ENCODE results near the gene CLSTN2. TPM values are rescaled to one million over a fixed set of nuclear protein-coding genes. Genes with fewer than 3 reads are reported as not detected.

The CLSTN2 gene
- total RNA-seq, 1 donor from 2014 or later = 11.8 TPM

DNA sequence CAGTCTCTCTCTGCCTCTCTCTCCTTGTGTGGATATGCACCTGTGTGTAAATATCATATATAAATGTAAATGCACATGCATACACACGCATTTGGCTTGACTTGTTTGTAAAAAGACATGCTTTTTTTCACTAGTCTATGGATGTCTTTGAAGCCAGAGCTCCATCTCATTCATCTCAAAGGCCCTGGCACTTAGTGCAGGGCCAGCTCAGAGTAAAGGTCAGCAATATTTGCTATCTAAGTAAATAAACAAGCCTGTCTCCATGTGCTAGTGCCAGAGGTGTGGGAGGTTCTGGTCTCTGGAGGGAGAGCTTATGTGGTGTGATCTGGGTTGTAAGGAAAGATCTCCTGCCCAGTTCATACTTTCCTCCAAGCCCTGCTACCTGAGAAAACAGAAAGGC, 5.6 kb downstream of the CLSTN2 start:
- FAIRE-seq = no peak
- DNase-seq (ENCODE audit: low spot score in 2 of 2) = no peak

DNA sequence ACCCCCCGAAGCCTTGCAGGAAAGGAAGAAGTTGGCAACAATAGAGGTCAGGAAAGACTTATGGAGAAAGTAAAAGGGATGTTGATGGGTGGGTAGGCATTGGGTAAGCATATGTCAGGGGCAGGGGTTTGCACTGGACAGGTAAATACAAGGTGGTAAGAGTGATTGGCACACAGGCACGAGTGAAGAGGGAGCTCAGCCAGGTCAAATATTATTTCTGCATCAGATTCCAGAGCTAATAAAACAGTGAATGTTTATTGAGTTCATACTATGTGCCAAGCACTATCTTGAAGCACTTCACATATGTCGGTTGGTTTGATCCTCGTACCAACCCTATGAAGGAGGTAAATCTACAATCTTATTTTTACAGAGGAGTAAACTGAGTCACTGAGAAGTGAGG, 6.6 kb downstream of the CLSTN2 start:
- DNase-seq (ENCODE audit: low spot score in 2 of 2) (no peak), FAIRE-seq (no peak)

DNA sequence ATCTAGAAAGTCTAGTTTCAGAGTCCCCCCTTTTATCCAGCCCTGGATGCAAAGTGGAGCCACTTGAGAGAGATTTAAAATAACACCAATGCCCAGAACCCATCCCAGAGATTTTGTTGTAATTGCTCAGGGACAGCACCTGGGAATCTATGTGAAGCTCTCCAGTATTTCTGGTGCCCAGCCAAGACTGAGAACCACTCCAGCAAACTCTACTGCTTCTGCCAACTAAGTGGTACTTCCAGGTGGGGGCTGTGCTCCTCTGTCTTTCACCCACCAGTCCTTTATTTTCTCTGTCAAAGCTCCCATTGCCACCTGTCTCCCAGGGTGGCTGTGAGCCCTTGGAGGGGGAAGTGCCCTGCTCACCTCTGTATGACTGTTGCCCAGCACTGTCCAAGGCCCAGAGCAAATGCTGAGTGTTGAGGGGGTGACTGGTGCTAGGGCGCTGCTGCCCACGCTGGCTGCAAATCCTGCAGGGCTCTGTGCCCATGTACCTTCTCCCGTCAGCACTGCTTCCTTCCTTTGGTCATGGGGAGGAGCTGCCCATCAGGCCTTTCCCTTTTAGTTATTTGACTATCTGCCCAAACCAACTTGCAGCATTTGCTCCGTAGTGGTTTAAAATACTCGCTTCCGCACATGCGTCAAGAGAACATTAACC, 9.4 kb downstream of the CLSTN2 start:
- FAIRE-seq = no peak
- no peak for DNase-seq (ENCODE audit: low spot score in 2 of 2)

DNA sequence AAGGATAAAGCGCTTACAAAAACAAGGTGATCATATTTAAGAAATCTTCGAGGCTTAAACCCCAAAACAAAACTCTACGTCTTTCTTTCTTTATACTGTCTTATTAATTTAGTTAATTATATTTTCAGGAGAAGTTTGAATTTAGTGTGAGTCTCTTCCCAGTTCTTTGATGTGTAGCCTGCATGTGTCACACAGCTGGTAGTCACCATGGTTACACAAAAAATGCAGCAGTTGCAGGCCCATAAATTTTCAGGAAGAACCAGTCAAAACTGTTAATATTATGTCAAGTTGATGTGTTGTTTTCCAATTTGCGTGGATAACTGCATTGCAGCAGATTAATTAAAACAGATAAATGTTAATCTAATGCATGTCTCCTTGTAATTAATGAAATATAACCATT, 10.4 kb downstream of the CLSTN2 start:
- no peak for FAIRE-seq
- DNase-seq (ENCODE audit: low spot score in 2 of 2) = no peak

DNA sequence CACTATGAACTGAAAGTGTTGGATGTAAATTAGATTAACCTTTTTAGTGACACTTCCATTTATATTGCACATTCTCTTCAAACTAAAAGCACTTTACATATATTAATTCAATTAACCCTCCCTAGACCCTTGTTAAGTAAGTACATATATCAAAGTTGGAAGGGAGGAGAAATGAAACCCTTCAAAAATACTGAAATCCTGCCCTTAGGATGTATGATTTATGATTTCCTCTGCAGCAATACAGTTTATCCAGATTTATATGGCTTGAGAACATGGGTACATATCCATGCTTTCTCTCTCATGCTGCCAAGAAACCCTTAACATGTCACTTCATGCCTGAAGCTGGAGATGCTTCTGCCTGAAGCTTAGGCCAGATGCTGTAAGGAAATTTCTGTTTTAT, 11.0 kb downstream of the CLSTN2 start:
- no peak for FAIRE-seq
- no peak for DNase-seq (ENCODE audit: low spot score in 2 of 2)

DNA sequence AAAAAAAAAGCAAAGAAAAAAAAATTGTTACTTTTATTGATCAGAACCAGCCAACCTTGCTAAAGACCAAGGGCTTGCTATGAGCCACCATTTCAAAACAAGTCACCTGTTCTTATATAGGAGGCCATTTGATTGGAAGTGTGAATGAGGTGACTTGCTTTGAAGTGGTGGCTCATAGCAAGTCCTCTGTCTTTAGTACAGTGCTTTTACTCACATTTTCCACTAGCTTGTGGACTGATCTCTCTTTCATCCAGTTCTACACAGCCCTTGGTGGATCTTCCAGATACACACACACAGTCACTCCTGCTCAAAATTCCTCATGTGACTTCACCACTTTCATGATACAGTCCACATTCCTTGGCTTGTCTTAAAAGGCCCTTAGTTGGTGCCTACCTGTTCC, 13.5 kb downstream of the CLSTN2 start:
- DNase-seq (ENCODE audit: low spot score in 2 of 2) (no peak), FAIRE-seq (no peak)

DNA sequence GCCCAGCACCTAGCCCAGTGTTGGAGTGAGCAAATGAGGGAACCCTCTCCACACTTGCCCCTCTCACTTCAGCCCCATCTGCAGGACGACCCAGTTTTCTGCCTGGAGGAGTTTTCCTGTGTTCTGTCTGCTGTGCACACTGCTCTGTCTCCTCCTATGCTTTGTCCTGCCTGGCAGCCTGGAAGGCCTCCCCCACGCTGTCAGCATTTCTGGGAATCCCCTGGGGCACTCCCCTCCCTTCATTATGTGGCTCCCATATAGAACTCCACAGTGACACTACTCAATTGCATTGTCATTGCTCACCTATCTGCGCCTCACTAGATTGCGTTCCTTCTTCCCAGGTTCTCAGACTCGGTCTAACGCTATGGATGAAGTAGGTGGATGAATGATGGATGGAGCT, 13.9 kb downstream of the CLSTN2 start:
- no peak for FAIRE-seq

DNA sequence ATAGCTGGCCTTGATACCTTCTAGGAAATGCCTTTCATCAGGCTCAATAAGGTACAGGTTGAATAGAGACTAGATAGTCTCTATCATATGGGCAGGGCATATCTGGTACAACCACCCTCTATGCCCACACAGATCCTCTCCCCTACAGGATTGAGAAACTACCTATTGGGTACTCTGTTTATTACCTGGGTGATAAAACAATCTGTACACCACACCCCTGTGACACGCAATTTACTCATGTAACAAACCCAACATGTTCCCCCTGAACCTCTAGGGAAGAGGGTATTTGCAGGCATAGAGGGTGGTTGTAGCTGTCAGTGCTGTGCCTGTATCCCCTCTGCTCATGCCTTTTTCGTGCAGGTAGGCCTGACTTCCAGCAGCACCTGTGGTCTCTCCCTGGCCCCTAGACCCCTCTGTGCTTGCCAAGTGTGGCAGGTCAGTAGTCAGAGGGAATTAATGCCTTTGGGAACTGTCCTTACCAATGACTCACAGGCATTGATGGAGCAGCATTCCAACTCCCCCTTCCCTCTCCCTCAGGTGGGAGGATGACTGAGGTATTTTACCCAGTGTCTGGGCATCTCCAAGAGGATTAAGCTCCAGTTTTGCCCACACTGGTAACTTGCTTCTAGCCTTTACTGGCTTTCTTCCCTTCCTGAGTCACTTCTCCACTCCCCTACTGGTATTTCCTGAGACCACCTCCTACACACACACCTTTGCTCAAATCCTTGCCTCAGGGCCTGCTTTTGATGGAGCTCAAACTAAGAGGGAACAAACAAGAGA, 18.3 kb downstream of the CLSTN2 start:
- FAIRE-seq (no peak), DNase-seq (ENCODE audit: low spot score in 2 of 2) (no peak)

More for the DNA sequence above, 13.9 kb downstream of the CLSTN2 start:
- DNase-seq (ENCODE audit: low spot score in 2 of 2) = no peak

DNA sequence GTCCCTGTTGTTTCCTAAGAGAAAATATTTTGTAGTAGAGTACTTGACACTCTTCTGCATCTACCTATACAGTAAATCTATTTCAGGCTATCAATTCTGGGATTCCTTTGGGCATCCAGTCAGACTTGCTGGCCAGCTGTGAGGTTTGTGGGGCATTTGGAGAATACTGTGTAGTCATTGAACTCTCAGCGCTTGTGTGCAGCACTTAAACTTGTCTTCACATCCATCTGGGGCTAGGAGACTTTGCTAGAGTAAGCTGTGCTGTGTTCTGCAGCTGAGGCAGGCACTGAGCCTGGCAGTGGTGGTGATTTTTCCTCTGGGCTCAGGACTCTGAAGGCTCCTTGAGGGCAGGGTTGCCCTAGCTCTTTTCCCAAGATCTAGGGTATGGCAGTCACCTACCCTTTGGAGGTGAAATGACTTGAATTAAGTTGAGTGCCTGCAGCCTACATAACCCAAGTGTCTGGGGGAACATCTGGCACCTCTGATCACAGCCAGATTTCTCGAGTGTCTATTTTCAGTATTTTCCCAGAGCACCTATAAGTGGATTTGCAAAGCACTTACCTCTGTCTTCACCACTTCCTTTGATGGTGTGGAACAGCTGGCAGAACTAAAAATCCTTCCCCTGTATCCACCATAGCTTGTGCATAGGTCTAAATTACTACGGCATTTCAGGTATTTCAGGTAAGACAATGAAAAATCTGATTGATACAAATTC, 19.3 kb downstream of the CLSTN2 start:
- DNase-seq (ENCODE audit: low spot score in 2 of 2) (no peak), FAIRE-seq (no peak)

DNA sequence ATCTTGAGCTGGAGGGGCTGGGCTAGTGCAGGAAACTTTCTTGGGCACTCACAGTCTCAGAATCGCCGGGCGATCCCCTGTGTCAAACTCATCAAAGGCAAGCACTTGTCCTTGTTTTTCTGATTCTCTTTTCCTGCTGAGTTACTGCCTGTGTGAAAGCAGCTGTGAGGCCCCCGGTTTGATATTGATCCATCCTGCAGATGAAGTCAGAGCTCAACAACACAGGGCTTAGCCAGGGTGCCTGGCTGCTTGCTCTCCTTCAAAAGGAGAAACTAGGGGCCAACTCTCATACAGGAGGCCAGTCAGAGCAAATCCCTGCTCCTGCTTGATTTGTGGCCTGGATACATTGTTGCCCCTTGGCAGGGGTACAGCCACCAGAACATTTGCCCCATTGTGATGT, 22.9 kb downstream of the CLSTN2 start:
- no peak for FAIRE-seq

DNA sequence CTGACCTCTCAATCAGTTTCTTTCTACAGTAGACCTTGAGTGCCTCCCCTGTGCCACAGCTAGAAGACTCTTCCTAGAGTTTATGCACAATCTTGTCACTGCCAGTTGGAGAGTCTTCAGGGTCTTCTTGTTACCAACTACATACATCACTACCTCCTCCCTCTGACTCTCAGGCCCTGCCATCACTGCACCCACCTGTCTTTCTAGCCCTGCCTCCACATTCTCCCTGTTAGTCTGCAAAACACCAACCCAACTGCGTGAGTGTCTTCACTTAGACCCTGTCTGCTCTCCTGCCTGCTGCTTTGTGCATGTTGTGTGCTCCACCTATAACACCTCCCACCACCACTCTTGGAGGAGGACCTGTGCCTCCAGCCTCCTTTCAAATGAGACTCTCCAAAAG, 34.4 kb downstream of the CLSTN2 start:
- DNase-seq (ENCODE audit: low spot score in 2 of 2) (no peak), FAIRE-seq (no peak)

More for the DNA sequence above, 22.9 kb downstream of the CLSTN2 start:
- DNase-seq (ENCODE audit: low spot score in 2 of 2) = no peak

DNA sequence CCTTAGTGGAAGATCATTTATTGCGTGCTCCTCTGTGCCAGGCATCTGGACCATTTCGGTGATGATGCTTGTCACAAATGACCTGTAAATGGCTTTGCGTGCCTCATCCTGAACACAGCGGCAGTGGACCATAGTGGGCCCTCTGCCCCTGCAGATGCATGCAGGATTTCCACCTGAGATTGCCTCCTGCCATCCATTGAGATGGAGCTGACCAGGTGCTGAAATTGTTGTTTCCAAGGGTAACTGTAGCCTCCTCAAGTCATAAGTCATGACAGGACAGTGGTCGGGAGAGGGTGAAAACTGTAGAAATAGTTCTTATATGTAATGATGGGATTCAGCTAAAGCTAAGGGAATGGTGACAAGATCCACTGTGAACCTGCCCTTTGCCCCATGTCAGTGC, 35.5 kb downstream of the CLSTN2 start:
- FAIRE-seq (no peak), DNase-seq (ENCODE audit: low spot score in 2 of 2) (no peak)

DNA sequence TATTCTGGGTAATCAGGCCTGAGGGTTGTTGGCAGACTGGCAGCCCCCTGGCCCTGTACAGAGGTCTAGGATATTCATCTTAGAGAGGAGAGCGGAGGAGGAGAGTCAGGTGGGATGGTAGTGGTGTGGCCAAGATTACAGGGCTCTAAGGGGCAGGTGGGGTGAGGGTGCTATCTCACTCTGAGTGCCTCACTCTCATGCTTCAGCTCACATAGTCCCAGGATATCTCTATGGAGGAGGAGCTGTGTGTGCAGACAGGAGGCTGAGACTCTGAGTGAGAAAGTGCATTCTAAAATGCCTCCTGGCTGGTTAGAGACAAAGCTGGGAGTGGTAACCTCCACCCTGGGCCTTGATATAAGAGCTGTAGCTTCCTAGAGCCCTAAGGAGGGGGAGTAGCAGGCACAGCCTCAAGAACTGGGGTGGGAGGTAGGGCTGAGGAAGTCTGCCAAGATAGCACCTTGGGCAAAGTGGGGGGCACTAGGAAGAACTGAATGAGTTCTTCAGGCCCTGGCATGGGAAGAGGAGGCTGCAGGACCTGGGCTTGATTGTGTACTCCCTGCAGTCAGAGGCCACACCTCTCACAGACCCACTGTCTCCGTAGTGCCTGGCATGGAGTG, 39.9 kb downstream of the CLSTN2 start:
- FAIRE-seq (no peak), DNase-seq (ENCODE audit: low spot score in 2 of 2) (no peak)

DNA sequence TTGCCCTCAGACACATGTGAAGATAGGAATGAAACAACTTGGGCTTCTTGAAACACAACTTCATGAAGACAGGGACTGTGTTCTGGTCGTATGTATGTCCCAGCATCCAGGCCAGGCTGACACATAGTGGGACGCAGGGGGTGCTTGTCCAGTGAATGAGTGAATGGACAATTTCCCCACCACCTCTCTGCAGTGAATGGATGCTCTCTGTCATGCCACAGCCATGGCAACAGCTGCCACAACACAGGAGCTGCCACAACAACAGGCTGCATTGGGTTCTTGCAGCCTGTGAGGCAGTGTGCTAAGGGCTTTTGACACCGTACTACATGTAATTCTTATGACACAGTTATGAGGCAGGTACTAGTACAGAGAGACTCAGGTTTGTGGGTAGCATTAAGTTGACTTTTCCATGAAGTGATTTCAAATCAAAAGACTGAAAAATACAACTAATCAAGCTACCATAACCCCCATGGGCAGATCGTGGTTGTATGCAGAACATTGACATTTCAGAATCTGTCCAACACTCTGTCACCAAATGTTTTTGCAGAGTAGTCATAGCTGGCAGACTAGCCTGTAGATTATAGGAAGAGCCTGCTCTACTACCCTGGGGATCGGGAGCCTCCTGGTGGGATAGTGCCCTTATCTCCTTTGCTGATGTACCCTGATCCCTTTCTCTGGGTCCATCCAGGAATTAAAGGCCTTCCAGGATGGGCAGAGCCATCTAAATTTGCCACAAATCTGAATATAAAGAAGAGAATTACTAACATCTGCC, 40.8 kb downstream of the CLSTN2 start:
- FAIRE-seq (no peak), DNase-seq (ENCODE audit: low spot score in 2 of 2) (no peak)

DNA sequence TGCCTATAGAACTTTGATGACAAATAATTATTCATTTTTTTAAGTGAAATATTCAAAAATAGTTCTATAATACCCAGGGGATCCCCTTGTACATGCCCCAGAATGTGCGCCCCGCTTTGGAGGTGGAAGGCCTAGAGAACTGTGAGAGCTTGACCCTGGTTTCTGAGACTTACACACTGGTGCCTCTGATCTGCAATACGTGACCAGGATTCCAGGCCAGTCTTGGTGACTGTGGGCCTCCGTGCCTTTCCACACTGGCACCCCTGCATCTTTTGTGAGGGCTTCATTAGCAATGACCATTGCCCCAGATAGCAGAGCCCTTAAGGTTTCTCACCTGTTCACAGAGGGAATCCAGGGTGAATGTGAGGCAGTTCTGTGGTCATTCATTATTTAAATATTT, 44.0 kb downstream of the CLSTN2 start:
- no peak for FAIRE-seq

DNA sequence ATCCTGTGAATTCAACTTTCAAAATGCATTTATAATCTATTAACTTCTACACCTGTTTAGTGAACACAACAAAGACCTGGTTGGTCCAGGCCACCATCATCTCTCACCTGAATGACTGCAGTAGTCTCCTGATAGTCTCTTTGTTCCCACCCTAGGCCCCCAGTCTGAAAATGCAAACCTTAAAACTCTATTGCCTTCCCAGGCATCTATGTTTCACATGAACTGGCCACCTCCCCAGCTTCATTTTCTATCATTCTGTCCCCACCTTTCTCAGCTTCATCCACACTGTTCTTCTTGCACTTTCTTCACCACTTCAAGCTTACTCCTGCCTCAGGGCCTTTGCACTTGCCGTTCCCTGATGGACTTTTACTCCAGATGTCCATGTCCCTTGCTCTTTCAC, 45.0 kb downstream of the CLSTN2 start:
- DNase-seq (ENCODE audit: low spot score in 2 of 2) (no peak), FAIRE-seq (no peak)

More for the DNA sequence above, 44.0 kb downstream of the CLSTN2 start:
- no peak for DNase-seq (ENCODE audit: low spot score in 2 of 2)

DNA sequence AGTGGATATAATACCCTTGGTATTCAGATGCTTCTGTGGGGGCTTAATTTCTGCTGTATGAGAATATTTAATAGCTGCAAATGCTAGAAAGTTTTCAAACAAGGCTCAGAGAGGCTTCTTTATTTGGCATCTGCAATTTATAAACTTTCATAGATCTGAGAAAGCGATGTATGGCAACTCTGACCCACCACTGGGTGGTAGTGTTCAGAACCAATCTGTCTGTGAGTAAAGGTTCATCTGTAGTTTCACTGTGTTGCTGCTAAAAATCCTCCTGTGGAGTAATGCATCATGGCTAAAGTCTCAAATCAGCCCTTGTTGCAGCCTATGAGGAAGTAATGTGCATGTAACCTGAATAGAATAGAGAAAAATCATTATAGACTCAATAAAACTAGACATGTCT, 47.4 kb downstream of the CLSTN2 start:
- FAIRE-seq (no peak), DNase-seq (ENCODE audit: low spot score in 2 of 2) (peak in 1 of 2 donors; percentile 6)

DNA sequence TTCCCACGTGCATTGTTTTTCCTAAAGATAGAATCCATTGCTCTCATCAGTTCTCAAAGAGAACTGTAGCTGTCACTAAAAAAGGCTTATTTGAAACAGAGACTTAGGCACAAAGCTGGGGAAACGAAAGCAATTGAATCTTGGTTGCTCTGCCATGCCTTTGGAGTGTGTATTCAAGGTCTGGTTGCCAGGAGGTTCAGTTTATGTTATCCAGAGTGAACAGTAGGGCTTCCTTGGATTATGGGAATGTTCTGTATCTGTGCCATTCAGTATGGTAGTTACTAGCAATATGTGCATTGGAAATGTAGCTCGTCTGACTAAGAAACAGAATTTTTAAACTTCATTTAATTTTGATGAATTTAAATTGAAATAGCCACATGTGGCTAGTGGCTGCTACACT, 50.6 kb downstream of the CLSTN2 start:
- FAIRE-seq = no peak

DNA sequence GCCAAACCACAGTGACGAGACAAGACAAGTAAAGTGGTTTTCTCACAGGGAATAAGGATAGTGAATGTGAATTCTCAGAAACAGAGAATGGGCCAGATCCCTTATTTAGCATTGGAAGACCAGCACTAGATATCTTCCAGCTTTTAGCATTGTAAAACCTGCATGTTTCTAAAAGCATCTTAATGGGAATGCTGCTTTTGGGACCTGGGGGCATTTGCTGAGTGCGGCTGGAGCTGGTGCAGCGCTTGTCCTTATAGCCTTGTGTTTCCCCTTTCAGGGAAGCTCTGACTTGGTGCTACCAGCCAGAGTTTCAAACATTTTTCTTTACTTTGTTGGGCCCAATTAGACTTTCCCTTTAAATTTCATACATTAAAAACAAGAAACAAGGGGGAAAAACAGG, 52.9 kb downstream of the CLSTN2 start:
- DNase-seq (ENCODE audit: low spot score in 2 of 2) = no peak
- no peak for FAIRE-seq

More for the DNA sequence above, 50.6 kb downstream of the CLSTN2 start:
- no peak for DNase-seq (ENCODE audit: low spot score in 2 of 2)

DNA sequence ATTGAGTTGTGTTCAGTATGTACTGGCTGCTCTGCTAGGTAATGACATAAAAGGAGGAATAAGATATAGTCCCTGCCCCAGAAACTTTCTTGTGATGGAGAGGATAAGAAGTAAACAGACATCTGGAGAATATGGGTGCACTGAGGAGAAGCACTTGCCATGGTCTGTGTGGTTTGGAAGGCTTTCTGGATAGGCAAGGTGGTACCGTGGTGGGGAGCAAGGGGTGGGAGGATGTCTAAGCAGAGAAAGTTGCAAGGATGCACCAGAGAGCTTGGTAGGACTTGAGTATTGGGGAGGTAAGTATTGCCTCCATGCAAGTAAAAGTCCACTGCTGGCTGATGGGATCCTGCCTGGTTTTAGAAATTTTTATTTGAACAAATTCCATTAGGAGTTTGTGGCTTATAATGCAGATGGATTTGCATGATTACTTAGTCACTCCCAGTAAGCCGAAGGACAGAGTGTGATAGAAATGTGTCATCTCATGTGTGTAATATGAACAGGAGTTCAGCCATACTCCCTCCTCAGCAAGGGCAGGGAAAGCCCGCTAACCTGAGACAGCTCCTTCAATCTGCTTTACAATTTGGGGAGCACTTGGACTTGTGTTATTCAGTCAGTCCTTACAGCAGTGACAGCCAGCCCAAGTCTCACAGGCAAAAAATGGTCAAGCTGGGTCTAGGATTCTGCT, 53.6 kb downstream of the CLSTN2 start:
- no peak for DNase-seq (ENCODE audit: low spot score in 2 of 2)
- no peak for FAIRE-seq
